PC-3 (cell line): ENCODE measurements around the gene PUM2. TPM values are rescaled to one million over a fixed set of nuclear protein-coding genes. Genes with fewer than 3 reads are reported as not detected.

Experiments used
- ATAC-seq: fragments of 200-7000 bp; cut with Tn5 transposase; 2 replicates; pipeline ENCODE4 v1.9.1; 2020; ENCODE audit warnings: mild to moderate bottlenecking, moderate library complexity
- BruUV-seq: library from RNA; stranded (reverse); fragments of 400-500 nt; replicated peaks from 2 replicates; lab custom pipeline; 2021; lab: Mats Ljungman, UMichigan
- CTCF ChIA-PET: fragments of 300-600 bp; sonication (Branson Sonifier 250); formaldehyde crosslinking; loops from one replicate; lab custom pipeline; 2022; ENCODE audit warnings: antibody characterized with exemption; lab: Charles Lee
- POLR2A ChIA-PET: fragments of 300-600 bp; sonication (Branson Sonifier 250); formaldehyde crosslinking; loops from one replicate; lab custom pipeline; 2022; ENCODE audit warnings: antibody characterized with exemption; ENCODE audit not compliant: unreplicated experiment; lab: Charles Lee
- DNase-seq: peaks from one replicate; pipeline ENCODE4 v3.0.0-alpha.2; 2015
- H2AFZ ChIP-seq: fragments of 300-600 bp; sonication (generic); 2 replicates; pipeline ENCODE4 v1.6.0; 2016; ENCODE audit warnings: antibody characterized with exemption, low read length
- H3F3A ChIP-seq: fragments of 300-600 bp; sonication (generic); one replicate; pipeline ENCODE4 v1.6.0; 2017; ENCODE audit warnings: antibody characterized with exemption, low read length, control low read depth, mild to moderate bottlenecking; ENCODE audit not compliant: unreplicated experiment
- H3K27ac ChIP-seq: fragments of 300-600 bp; sonication (generic); 2 replicates; pipeline ENCODE4 v1.5.1; 2016; ENCODE audit warnings: mild to moderate bottlenecking, low read length
- H3K27me3 ChIP-seq: fragments of 300-600 bp; sonication (generic); 2 replicates; pipeline ENCODE4 v1.6.1; 2016; ENCODE audit warnings: low read length, mixed read lengths
- H3K36me3 ChIP-seq: fragments of 300-600 bp; sonication (generic); 2 replicates; pipeline ENCODE4 v1.6.1; 2016; ENCODE audit warnings: low read depth, mixed run types, low read length, mixed read lengths
- H3K4me1 ChIP-seq: fragments of 300-600 bp; sonication (generic); 2 replicates; pipeline ENCODE4 v1.5.1; 2016; ENCODE audit warnings: low read length; ENCODE audit not compliant: insufficient read depth
- H3K4me2 ChIP-seq: fragments of 300-600 bp; sonication (generic); 2 replicates; pipeline ENCODE4 v1.6.0; 2016; ENCODE audit warnings: low read length
- H3K4me3 ChIP-seq: fragments of 300-600 bp; sonication (generic); 2 replicates; pipeline ENCODE4 v1.5.1; 2016; ENCODE audit warnings: mild to moderate bottlenecking, low read length, mixed read lengths
- H3K79me2 ChIP-seq: fragments of 300-600 bp; sonication (generic); 2 replicates; pipeline ENCODE4 v1.6.1; 2017; ENCODE audit warnings: low read length, mixed read lengths
- H3K9ac ChIP-seq: fragments of 300-600 bp; sonication (generic); 2 replicates; pipeline ENCODE4 v1.6.0; 2016; ENCODE audit warnings: mild to moderate bottlenecking, low read length
- H3K9me2 ChIP-seq: fragments of 300-600 bp; sonication (generic); replicated peaks from 2 replicates; pipeline ENCODE4 v1.6.1; 2016; ENCODE audit warnings: mixed run types, low read length, mixed read lengths
- H3K9me3 ChIP-seq: fragments of 300-600 bp; sonication (generic); 2 replicates; pipeline ENCODE4 v1.6.1; 2016; ENCODE audit warnings: low read length, mixed read lengths
- H4K20me1 ChIP-seq: fragments of 300-600 bp; sonication (generic); 2 replicates; pipeline ENCODE4 v1.6.1; 2016; ENCODE audit warnings: low read length, mixed read lengths
- CTCF ChIP-seq: fragments of 300-600 bp; sonication (generic); conservative IDR thresholded peaks from 2 replicates; pipeline ENCODE4 v1.5.1; 2017; ENCODE audit warnings: antibody characterized with exemption, low read depth, mild to moderate bottlenecking, low read length
- EZH2 ChIP-seq: fragments of 300-600 bp; sonication (generic); IDR thresholded peaks from one replicate; pipeline ENCODE4 v1.6.1; 2017; ENCODE audit warnings: antibody characterized with exemption, mild to moderate bottlenecking, low read length; ENCODE audit not compliant: unreplicated experiment
- EZH2phosphoT487 ChIP-seq: fragments of 300-600 bp; sonication (generic); IDR thresholded peaks from 2 replicates; pipeline ENCODE4 v1.6.1; 2018; ENCODE audit warnings: mild to moderate bottlenecking, antibody characterized with exemption, low read length, borderline replicate concordance
- intact Hi-C: fragments of 100-400 bp; cut with micrococcal nuclease; formaldehyde crosslinking; loops from 2 replicates; pipeline ENCODE4 v1.9.0; 2023
- total RNA-seq: library from RNA; depleted of rRNA; stranded (reverse); fragments of >200 nt; gene quantifications from 2 replicates; pipeline ENCODE4 v1.2.3, GENCODE V29; 2014

The PUM2 gene
- total RNA-seq, 1 experiment from 2014 or later = 14.9 TPM

GRCh38 chr2:20322527-20323300, 27.9 kb downstream of the PUM2 start:
- CTCF ChIA-PET = no interaction called here
- intact Hi-C loops = no loop called here
- Histone ChIP-seq H3K4me1 (peaks cover 13% of the 10 kb centered on the region), H2AFZ (no peak overlapping the region), H3K27ac (no peak overlapping the region), H3K4me3 (no peak overlapping the region), H3K4me2 (no peak overlapping the region), H3K9ac (no peak overlapping the region), H4K20me1 (peaks cover 37% of the 10 kb centered on the region), H3K9me3 (no peaks in the 10 kb centered on the region), H3F3A (no peaks in the 10 kb centered on the region), H3K79me2 (peaks cover 90% of the 10 kb centered on the region), H3K36me3 (peaks cover 52% of the 10 kb centered on the region), H3K9me2 (no peaks in the 10 kb centered on the region), H3K27me3 (no peaks in the 10 kb centered on the region)
- TF ChIP-seq EZH2phosphoT487 (no peak), CTCF (no peak), EZH2 (no peak)
- no peak for DNase-seq
- no peak for ATAC-seq
- no TSS peak for BruUV-seq
- POLR2A ChIA-PET = no interaction called here

DNA sequence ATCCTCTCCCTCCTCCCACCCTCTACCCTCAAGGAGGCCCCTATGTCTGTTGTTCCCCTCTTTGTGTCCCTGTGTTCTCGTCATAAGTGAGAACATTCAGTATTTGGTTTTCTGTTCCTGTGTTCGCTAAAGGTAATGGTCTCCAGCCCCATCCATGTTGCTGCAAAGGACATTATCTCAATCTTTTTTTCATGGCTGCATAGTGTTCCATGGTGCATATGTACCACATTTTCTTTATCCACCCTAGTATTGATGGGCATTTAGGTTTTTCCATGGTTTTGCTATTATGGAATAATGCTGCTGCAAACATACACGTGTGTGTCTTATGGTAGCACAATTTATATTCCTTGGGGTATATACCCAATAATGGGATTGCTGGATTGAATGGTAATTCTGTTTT, 33.0 kb downstream of the PUM2 start:
- TSS peak; percentile 10 for BruUV-seq
- Histone ChIP-seq H3K9me3 (no peaks in the 10 kb centered on the region), H3K9ac (no peak overlapping the region), H3K36me3 (peaks cover 46% of the 10 kb centered on the region), H3K79me2 (peaks cover 67% of the 10 kb centered on the region), H3K9me2 (no peaks in the 10 kb centered on the region), H3F3A (no peaks in the 10 kb centered on the region), H3K4me1 (no peaks in the 10 kb centered on the region), H2AFZ (no peak overlapping the region), H3K4me3 (no peak overlapping the region), H3K27ac (no peak overlapping the region), H4K20me1 (peaks cover 28% of the 10 kb centered on the region), H3K27me3 (no peaks in the 10 kb centered on the region), H3K4me2 (no peak overlapping the region)
- ChIA-PET CTCF (interaction anchor here (0.7 kb wide), 1 partner anchor 64 kb away, joined by 3 read pairs; no protein-coding TSS in a partner anchor), POLR2A (no interaction called here)
- TF ChIP-seq EZH2 (no peak), EZH2phosphoT487 (no peak), CTCF (no peak)
- intact Hi-C loops = no loop called here
- no peak for DNase-seq
- ATAC-seq = no peak

- ATAC-seq (no peak), DNase-seq (no peak)
- H3K27ac ChIP-seq = no peak overlapping the region
- H3K4me2 ChIP-seq = no peak overlapping the region
- no peak overlapping the region for H3K9ac ChIP-seq
- H3K9me3 ChIP-seq = no peaks in the 10 kb centered on the region
- ChIA-PET POLR2A (no interaction called here), CTCF (interaction anchor here (0.7 kb wide), 1 partner anchor 64 kb away, joined by 3 read pairs; no protein-coding TSS in a partner anchor)
- H3K4me1 ChIP-seq = no peaks in the 10 kb centered on the region
- H2AFZ ChIP-seq = no peak overlapping the region
- H3K4me3 ChIP-seq = no peak overlapping the region
- no peaks in the 10 kb centered on the region for H3K9me2 ChIP-seq
- H3K79me2 ChIP-seq = peaks cover 63% of the 10 kb centered on the region
- no peaks in the 10 kb centered on the region for H3K27me3 ChIP-seq
- BruUV-seq = no TSS peak
- TF ChIP-seq CTCF (no peak), EZH2 (no peak), EZH2phosphoT487 (no peak)
- intact Hi-C loops = no loop called here
- peaks cover 43% of the 10 kb centered on the region for H3K36me3 ChIP-seq
- H3F3A ChIP-seq = no peaks in the 10 kb centered on the region
- H4K20me1 ChIP-seq = peaks cover 28% of the 10 kb centered on the region
Observed at GRCh38 chr2:20317197-20317596, 33.4 kb downstream of the PUM2 start.
